HG03342 (cell line): ENCODE results near the gene TSPEAR.

Experiments
- ATAC-seq: cut with Tn5 transposase; IDR thresholded peaks from one replicate; pipeline ENCODE4 v1.9.1; 2021; ENCODE audit warnings: mild to moderate bottlenecking, moderate library complexity; ENCODE audit not compliant: unreplicated experiment

The TSPEAR gene

DNA sequence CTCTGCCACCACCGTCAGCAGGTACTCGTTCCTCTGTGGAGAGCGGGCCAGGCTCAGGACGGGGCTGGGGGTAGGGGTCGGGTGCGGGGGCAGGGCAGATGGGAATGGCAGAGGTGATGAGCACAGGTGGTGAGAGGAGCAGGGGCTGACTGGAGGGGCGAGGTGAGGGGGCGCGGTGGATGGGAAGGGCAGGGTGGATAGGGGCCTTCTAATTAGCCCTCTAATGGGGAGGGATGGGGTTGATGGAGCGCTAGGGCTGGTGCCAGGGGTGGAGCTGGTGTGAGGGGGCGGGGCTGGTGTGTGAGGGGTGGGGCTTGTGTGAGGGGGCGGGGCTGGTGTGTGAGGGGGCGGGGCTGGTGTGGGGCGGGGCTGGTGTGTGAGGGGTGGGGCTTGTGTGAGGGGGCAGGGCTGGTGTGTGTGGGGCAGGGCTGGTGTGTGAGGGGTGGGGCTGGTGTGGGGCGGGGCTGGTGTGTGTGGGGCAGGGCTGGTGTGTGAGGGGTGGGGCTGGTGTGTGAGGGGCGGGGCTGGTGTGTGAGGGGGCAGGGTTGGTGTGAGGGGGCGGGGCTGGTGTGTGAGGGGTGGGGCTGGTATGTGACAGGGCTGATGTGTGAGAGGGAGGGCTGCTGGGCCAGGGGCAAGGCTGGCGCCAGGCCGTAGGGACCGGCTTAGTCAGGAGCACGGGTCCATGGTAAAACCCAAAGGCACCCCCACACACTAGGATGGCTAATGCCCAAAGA lies 177.3 kb downstream of the TSPEAR start:
- no peak for ATAC-seq

- no peak for ATAC-seq
Measured at GRCh38 chr21:44533121-44533890, 178.1 kb downstream of the TSPEAR start.

GRCh38 chr21:44532712-44533111 lies 178.7 kb downstream of the TSPEAR start:
- no peak for ATAC-seq

DNA sequence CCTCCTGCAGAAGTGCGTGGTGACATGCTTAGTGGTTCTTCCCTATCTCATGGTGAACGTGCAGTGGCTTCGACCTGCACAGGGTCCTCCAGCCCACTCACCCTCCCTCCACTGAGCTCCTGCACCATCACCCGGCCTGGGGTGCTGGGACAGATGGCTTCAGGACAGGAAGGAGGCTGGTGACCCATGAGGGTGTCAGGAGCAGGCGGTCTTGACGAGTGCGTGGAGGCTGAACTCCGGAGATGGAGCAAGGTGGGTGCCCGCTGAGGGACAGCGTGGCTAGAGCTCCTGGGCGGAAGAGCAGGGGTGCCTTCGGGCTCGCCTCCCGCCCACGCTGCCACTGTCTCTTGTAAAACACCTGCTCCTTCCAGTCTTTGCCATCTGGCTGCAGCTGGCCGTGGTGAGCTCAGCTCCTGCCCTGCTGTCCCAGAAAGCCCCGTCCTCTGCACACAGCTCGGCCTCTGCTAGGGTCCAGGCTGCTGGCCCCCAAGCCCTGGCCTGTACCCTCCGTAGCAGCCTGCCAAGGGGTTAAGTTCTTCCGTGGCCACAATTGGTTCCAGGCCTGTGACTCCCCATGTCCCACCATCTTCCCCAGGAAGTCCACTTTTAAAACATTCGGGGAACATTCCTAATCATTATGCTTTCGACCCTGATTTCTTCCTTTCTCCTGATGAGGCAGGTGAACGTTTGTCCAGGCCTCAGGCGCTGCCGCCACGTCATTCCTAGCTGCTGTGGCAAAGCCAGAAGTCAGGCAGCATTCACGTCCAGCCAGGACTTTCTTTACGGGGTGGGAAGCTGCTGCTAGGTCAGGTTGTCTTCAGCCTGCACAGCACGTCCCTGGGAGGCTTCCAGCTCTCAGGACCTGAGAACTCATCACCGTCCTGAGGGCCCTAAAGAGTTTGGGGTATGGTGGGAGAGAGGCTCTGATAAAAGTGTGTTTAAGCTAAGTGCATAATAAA lies 179.5 kb downstream of the TSPEAR start:
- no peak for ATAC-seq

- no peak for ATAC-seq
Measured at GRCh38 chr21:44530903-44531605, 180.3 kb downstream of the TSPEAR start.

GRCh38 chr21:44530221-44530902 lies 181.0 kb downstream of the TSPEAR start:
- no peak for ATAC-seq

DNA sequence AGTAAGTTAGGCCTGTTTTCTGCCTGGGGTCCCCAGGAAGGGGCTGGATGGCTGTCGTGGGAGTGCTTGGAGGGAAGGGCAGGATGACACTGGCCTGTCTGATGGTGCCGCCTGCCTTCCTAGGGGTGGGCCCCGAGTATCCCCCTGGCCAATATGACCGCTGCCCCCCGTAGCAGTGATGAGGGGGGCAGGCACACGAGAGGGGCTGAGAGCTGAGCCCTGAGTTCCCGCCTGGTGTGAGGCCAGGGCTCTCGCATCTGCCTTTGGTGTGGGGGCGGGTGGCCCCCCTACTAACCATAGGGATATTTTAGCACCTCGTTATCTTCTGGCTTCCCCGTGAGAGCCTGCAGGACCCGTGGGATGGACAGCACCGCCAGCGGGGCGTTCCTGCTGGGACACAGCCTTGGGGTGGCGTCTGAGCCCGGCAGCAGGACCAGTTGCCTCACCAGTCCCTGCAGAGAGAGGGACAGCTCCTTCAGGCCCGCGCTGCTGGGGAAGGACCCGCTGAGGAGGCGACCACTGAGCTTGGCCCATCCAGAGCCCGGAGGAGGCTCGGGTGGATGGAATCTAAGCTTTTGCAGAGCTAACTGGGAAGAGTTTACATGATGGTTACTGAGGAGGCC lies 181.8 kb downstream of the TSPEAR start:
- ATAC-seq: no peak

DNA sequence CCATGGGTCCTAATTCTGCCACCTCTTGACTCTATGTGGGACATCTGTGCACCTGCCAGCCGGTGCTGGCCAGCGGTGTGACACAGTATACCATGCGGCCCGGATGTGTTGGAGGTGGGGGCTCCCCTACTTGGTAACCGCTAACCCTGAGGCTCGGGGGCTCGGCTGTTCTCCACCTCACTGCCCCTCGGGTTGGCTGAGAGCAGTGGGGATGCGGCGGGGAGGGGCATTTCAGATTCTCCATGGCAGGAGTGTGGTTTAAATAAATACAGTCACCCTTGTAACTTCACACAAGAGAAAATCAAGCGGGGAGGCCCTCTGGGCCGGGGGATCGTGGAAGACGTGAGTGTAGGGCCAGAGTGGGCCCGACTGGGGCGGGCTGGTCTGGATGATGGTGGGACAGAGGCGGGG lies 182.4 kb downstream of the TSPEAR start:
- no peak for ATAC-seq

DNA sequence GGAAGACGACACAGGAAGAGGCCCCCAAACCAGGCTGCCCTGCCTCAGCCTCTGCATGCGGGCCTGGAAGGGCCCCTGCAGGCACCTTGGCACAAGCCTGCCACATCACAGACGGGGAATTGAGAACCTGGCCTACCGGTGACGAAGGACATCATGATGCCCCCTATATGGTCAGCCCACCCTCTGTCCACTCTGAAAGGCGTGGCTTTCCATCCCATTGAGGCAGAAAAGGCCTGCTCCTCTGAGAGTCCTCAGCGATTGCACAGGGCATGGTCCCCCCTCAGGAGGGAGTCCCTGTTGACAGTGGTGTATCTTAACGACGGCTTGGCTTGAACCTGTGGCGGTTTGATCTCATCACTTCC lies 182.8 kb downstream of the TSPEAR start:
- ATAC-seq: no peak

- no peak for ATAC-seq
Measured at GRCh38 chr21:44527983-44528633, 183.3 kb downstream of the TSPEAR start.

GRCh38 chr21:44527156-44527982 lies 184.0 kb downstream of the TSPEAR start:
- ATAC-seq: no peak

DNA sequence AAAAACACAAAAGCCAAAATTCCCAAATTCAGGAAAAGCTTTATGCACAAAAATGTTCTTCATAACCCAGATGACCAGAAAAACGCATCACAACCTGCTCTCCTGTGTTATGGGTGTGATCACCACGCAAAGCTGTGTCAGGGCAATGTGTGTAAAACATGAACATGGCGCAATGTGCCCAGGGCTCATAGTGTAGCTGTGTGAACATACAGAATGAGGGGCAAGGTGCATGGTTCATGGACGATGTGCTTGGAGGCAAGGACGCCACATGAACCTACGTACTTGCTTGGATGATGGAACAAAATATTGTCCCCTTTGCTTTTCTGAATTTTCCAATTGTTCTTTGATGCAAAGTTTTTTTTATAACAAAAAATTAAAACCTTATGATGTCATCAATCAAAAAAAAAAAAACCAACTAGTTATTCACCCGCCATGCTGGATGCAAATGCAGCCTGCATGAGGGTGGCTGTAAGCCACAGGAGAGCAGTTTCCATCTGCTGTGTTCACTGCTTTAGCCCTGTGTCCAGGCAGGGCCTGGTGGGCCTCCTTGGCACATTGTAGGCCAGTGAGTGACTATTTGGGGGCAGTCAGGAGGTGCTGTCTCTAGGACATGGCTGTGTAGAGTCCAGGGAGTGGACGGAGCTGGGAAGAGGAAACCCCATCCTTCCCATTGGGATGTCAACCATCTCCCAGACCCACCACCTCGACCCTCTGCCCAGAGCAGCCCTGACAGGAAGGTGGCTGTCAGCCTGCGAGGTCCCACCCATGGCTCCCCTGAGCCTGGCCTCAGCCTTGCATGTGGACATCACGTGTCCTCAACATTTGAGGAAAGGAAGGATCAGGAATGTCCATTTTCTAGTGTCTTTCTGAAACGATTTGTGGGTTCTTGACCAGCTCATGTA lies 185.0 kb downstream of the TSPEAR start:
- no peak for ATAC-seq

DNA sequence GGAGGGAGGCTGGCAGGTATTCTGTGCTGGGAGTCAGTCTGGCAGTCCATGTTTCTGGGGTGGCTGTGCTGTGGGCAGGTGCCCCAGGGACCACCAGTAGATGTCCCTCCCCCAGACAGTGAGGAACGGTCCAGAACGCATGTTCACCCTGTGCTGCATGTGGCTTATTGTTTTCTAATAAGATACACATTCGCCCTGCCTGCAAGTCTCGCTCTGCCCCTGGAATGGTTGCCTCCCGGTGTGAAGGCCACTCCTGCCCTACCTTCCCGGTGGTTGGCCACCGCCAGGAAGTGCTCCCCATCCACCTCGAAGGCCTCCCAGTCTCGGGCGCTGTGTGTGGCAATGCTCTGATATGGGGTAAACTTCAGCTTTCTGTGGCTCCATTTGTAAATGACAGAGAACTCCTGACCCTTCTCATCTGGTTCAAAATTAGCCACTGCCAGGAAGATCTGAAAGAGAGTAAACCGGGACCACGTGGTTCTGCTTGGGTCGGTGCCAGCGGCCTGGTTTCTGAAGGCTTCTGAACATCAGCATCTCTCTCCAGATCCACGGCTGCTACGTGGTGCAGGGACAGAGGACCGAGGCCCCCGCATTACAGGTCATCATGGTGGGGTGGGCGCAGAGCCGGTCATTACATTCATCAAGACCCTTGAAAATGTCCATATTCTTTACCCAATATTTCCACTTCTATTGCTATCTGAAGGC lies 185.8 kb downstream of the TSPEAR start:
- no peak for ATAC-seq

GRCh38 chr21:44524414-44525371 lies 186.7 kb downstream of the TSPEAR start:
- ATAC-seq: no peak

DNA sequence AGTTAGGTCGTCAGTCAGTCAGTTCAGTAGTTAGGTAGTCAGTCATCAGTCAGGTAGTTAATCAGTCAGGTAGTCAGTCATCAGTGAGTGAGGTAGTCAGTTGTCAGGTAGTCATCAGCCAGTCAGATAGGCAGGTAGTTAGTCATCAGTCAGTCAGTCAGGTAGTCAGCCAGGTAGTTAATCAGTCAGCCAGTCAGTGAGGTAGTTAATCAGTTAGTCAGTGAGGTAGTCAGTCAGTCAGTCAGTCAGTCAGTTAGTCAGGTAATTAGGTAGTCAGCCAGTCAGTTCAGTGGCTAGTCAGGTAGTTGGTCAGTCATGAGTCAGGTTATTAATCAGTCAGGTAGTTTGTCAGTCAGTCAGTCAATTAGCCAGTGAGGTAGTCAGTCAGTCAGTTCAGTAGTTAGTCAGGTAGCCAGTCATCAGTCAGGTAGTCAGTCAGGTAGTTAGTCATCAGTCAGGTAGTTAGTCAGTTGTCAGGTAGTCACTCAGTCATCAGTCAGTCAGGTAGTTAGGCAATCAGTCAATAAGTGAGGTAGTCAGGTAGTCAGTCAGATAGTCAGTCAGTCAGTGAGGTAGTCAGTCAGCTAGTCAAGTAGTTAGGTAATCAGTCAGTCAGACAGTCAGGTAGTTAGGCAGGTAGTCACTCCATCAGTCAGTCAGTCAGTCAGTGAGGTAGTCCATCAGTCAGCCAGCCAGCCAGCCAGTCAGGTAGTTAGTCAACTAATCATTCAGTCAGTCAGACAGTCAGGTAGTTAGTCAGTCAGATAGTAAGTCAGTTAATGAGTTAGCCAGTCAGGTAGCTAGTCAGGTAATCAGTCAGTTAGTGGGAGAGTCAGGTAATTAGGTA lies 187.6 kb downstream of the TSPEAR start:
- ATAC-seq: no peak
